T-helper 17 cell (primary cell): Measurements from ENCODE around the gene PTPRM. TPM values are rescaled to one million over a fixed set of nuclear protein-coding genes. Genes with fewer than 3 reads are reported as not detected.

Experiments
- ATAC-seq: fragments of 150-1000 bp; cut with Tn5 transposase; 2 replicates; pipeline ENCODE4 v1.10.0; 2021; ENCODE audit warnings: mild to moderate bottlenecking, moderate library complexity
- DNase-seq, 3 donors: peaks; one replicate each; pipeline versions ENCODE4 v3.0.0 to v3.0.0-alpha.2; 2020 to 2021
- H3K9me3 ChIP-seq: one replicate; pipeline ENCODE4 v1.7.0; 2013; ENCODE audit warnings: low read length, mild to moderate bottlenecking; ENCODE audit not compliant: control insufficient read depth, poor library complexity, severe bottlenecking
- H3K27ac Mint-ChIP-seq: one replicate; pipeline ENCODE4 v1.8.0; 2022; ENCODE audit warnings: mild to moderate bottlenecking, moderate library complexity, mixed read lengths
- H3K27me3 Mint-ChIP-seq: one replicate; pipeline ENCODE4 v1.8.0; 2022; ENCODE audit warnings: mixed read lengths
- H3K36me3 Mint-ChIP-seq: one replicate; pipeline ENCODE4 v1.8.0; 2022; ENCODE audit warnings: low read depth, mixed read lengths
- H3K4me1 Mint-ChIP-seq: one replicate; pipeline ENCODE4 v1.8.0; 2022; ENCODE audit warnings: mild to moderate bottlenecking, mixed read lengths
- H3K4me3 Mint-ChIP-seq: one replicate; pipeline ENCODE4 v1.8.0; 2022; ENCODE audit warnings: mild to moderate bottlenecking, moderate library complexity, mixed read lengths
- total RNA-seq, 4 donors: library from RNA in 2 of 4; stranded (reverse) in 2 of 4; gene quantifications; one replicate each; pipeline ENCODE4 v1.2.3 and lab custom pipeline; 2022 to 2026

PTPRM gene
- total RNA-seq, 2 donors from 2014 or later: 25.6 to 44.8 TPM

- Mint-ChIP-seq H3K4me3 (no peak overlapping the region), H3K27me3 (no peaks in the 10 kb centered on the region), H3K4me1 (no peaks in the 10 kb centered on the region), H3K27ac (no peak overlapping the region), H3K36me3 (no peaks in the 10 kb centered on the region)
- ATAC-seq (no peak), DNase-seq (no peak)
- no peaks in the 10 kb centered on the region for H3K9me3 ChIP-seq
Measured at GRCh38 chr18:8298186-8298585, 731.1 kb downstream of the PTPRM start.

GRCh38 chr18:8299054-8299980 lies 732.2 kb downstream of the PTPRM start:
- H3K9me3 ChIP-seq: no peaks in the 10 kb centered on the region
- ATAC-seq (no peak), DNase-seq (no peak)
- Mint-ChIP-seq H3K4me1 (no peaks in the 10 kb centered on the region), H3K36me3 (no peaks in the 10 kb centered on the region), H3K4me3 (no peak overlapping the region), H3K27ac (no peak overlapping the region), H3K27me3 (no peaks in the 10 kb centered on the region)

- no peaks in the 10 kb centered on the region for H3K9me3 ChIP-seq
- DNase-seq: no peak
- ATAC-seq: no peak
- no peaks in the 10 kb centered on the region for H3K36me3 Mint-ChIP-seq
- H3K27me3 Mint-ChIP-seq: no peaks in the 10 kb centered on the region
- no peak overlapping the region for H3K4me3 Mint-ChIP-seq
- H3K4me1 Mint-ChIP-seq: no peaks in the 10 kb centered on the region
- no peak overlapping the region for H3K27ac Mint-ChIP-seq
Measured at GRCh38 chr18:8300751-8301410, 733.8 kb downstream of the PTPRM start.

- ATAC-seq (no peak), DNase-seq (no peak)
- Mint-ChIP-seq H3K36me3 (no peaks in the 10 kb centered on the region), H3K4me1 (no peaks in the 10 kb centered on the region), H3K27ac (no peak overlapping the region), H3K27me3 (no peaks in the 10 kb centered on the region), H3K4me3 (no peak overlapping the region)
- no peaks in the 10 kb centered on the region for H3K9me3 ChIP-seq
Measured at GRCh38 chr18:8301427-8302172, 734.5 kb downstream of the PTPRM start.

GRCh38 chr18:8303151-8303755 lies 736.1 kb downstream of the PTPRM start:
- Mint-ChIP-seq H3K36me3 (no peaks in the 10 kb centered on the region), H3K27me3 (no peaks in the 10 kb centered on the region), H3K27ac (no peak overlapping the region), H3K4me1 (no peaks in the 10 kb centered on the region), H3K4me3 (no peak overlapping the region)
- DNase-seq (no peak), ATAC-seq (no peak)
- no peaks in the 10 kb centered on the region for H3K9me3 ChIP-seq

- Mint-ChIP-seq H3K4me1 (no peaks in the 10 kb centered on the region), H3K4me3 (no peak overlapping the region), H3K36me3 (peaks cover 2% of the 10 kb centered on the region), H3K27me3 (no peaks in the 10 kb centered on the region), H3K27ac (no peak overlapping the region)
- ATAC-seq: no peak
- DNase-seq: no peak
- no peaks in the 10 kb centered on the region for H3K9me3 ChIP-seq
Measured at GRCh38 chr18:8307960-8308359, 740.8 kb downstream of the PTPRM start.

GRCh38 chr18:8313043-8313442 lies 745.9 kb downstream of the PTPRM start:
- ATAC-seq: no peak
- no peaks in the 10 kb centered on the region for H3K27me3 Mint-ChIP-seq

GRCh38 chr18:8314124-8314523 lies 747.0 kb downstream of the PTPRM start:
- DNase-seq (no peak), ATAC-seq (no peak)
- Mint-ChIP-seq H3K4me3 (no peak overlapping the region), H3K27ac (no peak overlapping the region), H3K4me1 (no peaks in the 10 kb centered on the region), H3K27me3 (no peaks in the 10 kb centered on the region), H3K36me3 (peaks cover 2% of the 10 kb centered on the region)
- no peaks in the 10 kb centered on the region for H3K9me3 ChIP-seq

More at GRCh38 chr18:8313043-8313442, 745.9 kb downstream of the PTPRM start:
- H3K9me3 ChIP-seq: no peaks in the 10 kb centered on the region
- DNase-seq: no peak
- Mint-ChIP-seq H3K36me3 (peaks cover 2% of the 10 kb centered on the region), H3K4me1 (no peaks in the 10 kb centered on the region), H3K4me3 (no peak overlapping the region), H3K27ac (no peak overlapping the region)

GRCh38 chr18:8319798-8320489 lies 752.8 kb downstream of the PTPRM start:
- peaks cover 2% of the 10 kb centered on the region for H3K36me3 Mint-ChIP-seq
- no peaks in the 10 kb centered on the region for H3K27me3 Mint-ChIP-seq
- no peaks in the 10 kb centered on the region for H3K4me1 Mint-ChIP-seq
- no peak for ATAC-seq
- DNase-seq: no peak
- H3K4me3 Mint-ChIP-seq: no peak overlapping the region
- H3K27ac Mint-ChIP-seq: no peak overlapping the region
- H3K9me3 ChIP-seq: no peaks in the 10 kb centered on the region

- Mint-ChIP-seq H3K4me1 (no peaks in the 10 kb centered on the region), H3K36me3 (peaks cover 2% of the 10 kb centered on the region), H3K27ac (no peak overlapping the region), H3K27me3 (no peaks in the 10 kb centered on the region), H3K4me3 (no peak overlapping the region)
- DNase-seq: no peak
- H3K9me3 ChIP-seq: no peaks in the 10 kb centered on the region
- ATAC-seq: no peak
Measured at GRCh38 chr18:8322486-8322885, 755.4 kb downstream of the PTPRM start.

GRCh38 chr18:8324343-8325065 lies 757.4 kb downstream of the PTPRM start:
- Mint-ChIP-seq H3K36me3 (no peaks in the 10 kb centered on the region), H3K4me3 (no peak overlapping the region), H3K27ac (no peak overlapping the region), H3K27me3 (no peaks in the 10 kb centered on the region), H3K4me1 (no peaks in the 10 kb centered on the region)
- H3K9me3 ChIP-seq: no peaks in the 10 kb centered on the region
- no peak for ATAC-seq
- no peak for DNase-seq

- Mint-ChIP-seq H3K27ac (no peak overlapping the region), H3K27me3 (no peaks in the 10 kb centered on the region), H3K4me1 (no peaks in the 10 kb centered on the region), H3K4me3 (no peak overlapping the region), H3K36me3 (peaks cover 2% of the 10 kb centered on the region)
- no peak for DNase-seq
- no peak for ATAC-seq
- no peaks in the 10 kb centered on the region for H3K9me3 ChIP-seq
Measured at GRCh38 chr18:8326763-8327394, 759.8 kb downstream of the PTPRM start.
